PFSK-1 (cell line): Measurements from ENCODE around the gene GDPD4.

ENCODE experiments used
- FOXP2 ChIP-seq: optimal IDR thresholded peaks from 2 replicates; pipeline ENCODE3; 2011; ENCODE audit warnings: borderline replicate concordance, control low read depth, inconsistent platforms; ENCODE audit not compliant: insufficient read depth; ENCODE audit errors: extremely low read length, extremely low read depth
- POLR2AphosphoS5 ChIP-seq: IDR thresholded peaks from 2 replicates; pipeline ENCODE4 v1.6.1; 2012; ENCODE audit warnings: low read depth, mild to moderate bottlenecking, control low read depth, low read length, moderate library complexity
- REST ChIP-seq, 2 experiments: IDR thresholded peaks; 2 replicates each; pipeline versions ENCODE4 v1.6.1 to v1.8.0; 2011 to 2012; ENCODE audit warnings: low read depth in 2 of 2, low read length in 2 of 2, control low read depth in 1 of 2, inconsistent platforms in 1 of 2, mild to moderate bottlenecking in 1 of 2, moderate library complexity in 1 of 2; ENCODE audit not compliant: insufficient read depth in 1 of 2
- SIN3A ChIP-seq: IDR thresholded peaks from 2 replicates; pipeline ENCODE4 v1.6.1; 2012; ENCODE audit warnings: mild to moderate bottlenecking, low read length, moderate library complexity, borderline replicate concordance; ENCODE audit not compliant: insufficient read depth
- TAF1 ChIP-seq: IDR thresholded peaks from 2 replicates; pipeline ENCODE4 v1.6.1; 2012; ENCODE audit warnings: low read length, control low read depth, borderline replicate concordance; ENCODE audit not compliant: insufficient read depth

The GDPD4 gene

GRCh38 chr11:77236901-77237300 is 64.6 kb downstream of the GDPD4 start:
- TF ChIP-seq POLR2AphosphoS5 (no peak), FOXP2 (no peak), TAF1 (no peak)

GRCh38 chr11:77233011-77233410 is 68.5 kb downstream of the GDPD4 start:
- TF ChIP-seq FOXP2, result no peak
- TF ChIP-seq SIN3A, result no peak
- TF ChIP-seq POLR2AphosphoS5, result no peak
- no peak for TF ChIP-seq REST (IDR thresholded peaks at IDR 0.05; ENCODE audit: insufficient read depth in 1 of 2, low read depth in 2 of 2, low read length in 2 of 2)
- TF ChIP-seq TAF1, result no peak

DNA sequence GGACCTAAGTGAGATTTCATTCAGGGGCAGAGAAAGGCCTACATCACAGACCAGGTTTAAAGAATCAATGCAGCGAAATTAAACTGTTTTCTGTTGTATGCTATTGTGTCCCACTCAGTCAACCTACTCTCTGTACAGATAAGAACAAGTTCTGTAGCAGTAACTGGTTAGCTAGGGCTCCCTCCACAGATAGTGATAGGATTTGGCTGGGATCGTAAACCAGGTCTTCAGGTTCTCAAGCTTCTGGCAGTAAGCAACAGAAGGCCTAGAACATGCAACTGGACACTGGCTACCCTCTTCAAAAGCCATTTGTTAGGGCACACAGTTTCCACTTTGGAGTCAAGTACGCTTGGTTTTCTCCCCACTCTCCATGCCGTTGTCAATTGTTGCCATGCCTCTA is 69.2 kb downstream of the GDPD4 start:
- TF ChIP-seq POLR2AphosphoS5, result no peak
- no peak for TF ChIP-seq FOXP2
- TF ChIP-seq REST (IDR thresholded peaks at IDR 0.05; ENCODE audit: insufficient read depth in 1 of 2, low read depth in 2 of 2, low read length in 2 of 2), result no peak
- no peak for TF ChIP-seq SIN3A
- TF ChIP-seq TAF1, result no peak

DNA sequence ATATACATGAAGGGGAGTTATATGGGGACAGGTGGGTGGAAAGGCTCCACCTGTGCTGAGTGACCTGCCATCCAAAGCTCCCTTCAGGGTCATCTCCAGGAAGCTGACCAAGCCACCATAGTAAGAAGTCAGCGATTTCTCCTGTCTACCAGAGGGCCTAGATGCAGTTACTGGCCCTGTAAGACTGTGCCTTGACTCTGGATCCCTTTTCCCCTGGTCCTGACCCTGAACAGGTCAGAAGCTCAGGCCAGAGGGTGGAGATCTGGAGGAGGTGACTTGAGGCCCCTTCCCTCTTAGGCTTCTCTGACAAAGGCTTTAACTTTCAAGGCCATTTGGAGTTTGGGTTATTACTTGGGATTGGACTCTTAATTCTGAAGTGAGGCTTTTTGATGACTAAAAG is 69.7 kb downstream of the GDPD4 start:
- TF ChIP-seq REST (IDR thresholded peaks at IDR 0.05; ENCODE audit: insufficient read depth in 1 of 2, low read depth in 2 of 2, low read length in 2 of 2) (no peak), POLR2AphosphoS5 (no peak), FOXP2 (no peak), TAF1 (no peak), SIN3A (no peak)

- no peak for TF ChIP-seq TAF1
- no peak for TF ChIP-seq POLR2AphosphoS5
- no peak for TF ChIP-seq SIN3A
- no peak for TF ChIP-seq FOXP2
- TF ChIP-seq REST (IDR thresholded peaks at IDR 0.05; ENCODE audit: insufficient read depth in 1 of 2, low read depth in 2 of 2, low read length in 2 of 2), result no peak
Measured at GRCh38 chr11:77230878-77231605, 70.4 kb downstream of the GDPD4 start.
